Thoracic aorta (tissue), 2 donors: Measurements from ENCODE around the gene CDK5RAP2. TPM values are rescaled to one million over a fixed set of nuclear protein-coding genes. Genes with fewer than 3 reads are reported as not detected.

Source experiments
- ATAC-seq: fragments of 150-250 bp; one replicate; pipeline ENCODE4 v1.8.0; 2017; ENCODE audit warnings: low read depth; ENCODE audit not compliant: insufficient number of reproducible peaks, low FRiP score
- DNase-seq: peaks from one replicate; pipeline ENCODE4 v3.0.0-alpha.2; 2020; ENCODE audit warnings: low spot score
- H3K27ac ChIP-seq, 2 donors: fragments of 200-600 bp; sonication (generic); 1 replicate in 1 of 2; 2 replicates in 1 of 2; pipeline ENCODE4 v1.5.1; 2016; ENCODE audit warnings: mild to moderate bottlenecking in 2 of 2, moderate library complexity in 2 of 2
- H3K27me3 ChIP-seq: fragments of 200-600 bp; sonication (generic); replicated peaks from 2 replicates; pipeline ENCODE4 v1.6.0; 2016; ENCODE audit warnings: mild to moderate bottlenecking; ENCODE audit not compliant: insufficient read depth
- H3K36me3 ChIP-seq: fragments of 200-600 bp; sonication (generic); one replicate; pipeline ENCODE4 v1.5.1; 2016
- H3K4me1 ChIP-seq, 2 donors: fragments of 200-600 bp; sonication (generic); 1 replicate in 1 of 2; 2 replicates in 1 of 2; pipeline versions ENCODE4 v1.5.1 to v1.6.0; 2016; ENCODE audit warnings: low read depth in 2 of 2, mild to moderate bottlenecking in 1 of 2; ENCODE audit not compliant: control insufficient read depth in 1 of 2
- H3K4me3 ChIP-seq: fragments of 200-600 bp; sonication (generic); 2 replicates; pipeline ENCODE4 v1.5.1; 2016; ENCODE audit warnings: mild to moderate bottlenecking
- H3K9me3 ChIP-seq: fragments of 200-600 bp; sonication (generic); 2 replicates; pipeline ENCODE4 v1.5.1; 2016
- total RNA-seq, 2 donors: library from RNA; depleted of rRNA; stranded (reverse); fragments of >200 nt; gene quantifications; one replicate each; pipeline versions ENCODE4 v1.1.0 to v1.2.3, GENCODE V29; 2016
- TF ChIP-seq, protein P1 (sequence below): fragments of 200-600 bp; sonication (generic); IDR thresholded peaks from one replicate; pipeline ENCODE4 v1.5.1; 2019; ENCODE audit warnings: antibody characterized with exemption

CDK5RAP2 gene
- total RNA-seq, 2 donors from 2014 or later: 67.8 to 132 TPM

- Histone ChIP-seq H3K36me3 (peaks cover 8% of the 10 kb centered on the region), H3K4me3 (no peak overlapping the region), H3K27me3 (no peaks in the 10 kb centered on the region), H3K9me3 (no peaks in the 10 kb centered on the region), H3K27ac (peak overlapping the region in 1 of 2 donors; percentile 16), H3K4me1 (peaks cover 5 to 30% of the 10 kb centered on the region in 2 donors)
- ATAC-seq: no peak
- TF ChIP-seq, protein P1, sequence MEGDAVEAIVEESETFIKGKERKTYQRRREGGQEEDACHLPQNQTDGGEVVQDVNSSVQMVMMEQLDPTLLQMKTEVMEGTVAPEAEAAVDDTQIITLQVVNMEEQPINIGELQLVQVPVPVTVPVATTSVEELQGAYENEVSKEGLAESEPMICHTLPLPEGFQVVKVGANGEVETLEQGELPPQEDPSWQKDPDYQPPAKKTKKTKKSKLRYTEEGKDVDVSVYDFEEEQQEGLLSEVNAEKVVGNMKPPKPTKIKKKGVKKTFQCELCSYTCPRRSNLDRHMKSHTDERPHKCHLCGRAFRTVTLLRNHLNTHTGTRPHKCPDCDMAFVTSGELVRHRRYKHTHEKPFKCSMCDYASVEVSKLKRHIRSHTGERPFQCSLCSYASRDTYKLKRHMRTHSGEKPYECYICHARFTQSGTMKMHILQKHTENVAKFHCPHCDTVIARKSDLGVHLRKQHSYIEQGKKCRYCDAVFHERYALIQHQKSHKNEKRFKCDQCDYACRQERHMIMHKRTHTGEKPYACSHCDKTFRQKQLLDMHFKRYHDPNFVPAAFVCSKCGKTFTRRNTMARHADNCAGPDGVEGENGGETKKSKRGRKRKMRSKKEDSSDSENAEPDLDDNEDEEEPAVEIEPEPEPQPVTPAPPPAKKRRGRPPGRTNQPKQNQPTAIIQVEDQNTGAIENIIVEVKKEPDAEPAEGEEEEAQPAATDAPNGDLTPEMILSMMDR: no peak
- DNase-seq: no peak
Measured at GRCh38 chr9:120475341-120475740, 104.6 kb downstream of the CDK5RAP2 start.

- no peak for ATAC-seq
- Histone ChIP-seq H3K4me1 (peaks cover 5 to 30% of the 10 kb centered on the region in 2 donors), H3K9me3 (no peaks in the 10 kb centered on the region), H3K27me3 (no peaks in the 10 kb centered on the region), H3K36me3 (peaks cover 8% of the 10 kb centered on the region), H3K4me3 (no peak overlapping the region), H3K27ac (peak overlapping the region in 1 of 2 donors; percentile 16)
- DNase-seq: no peak
- TF ChIP-seq, protein P1: no peak
Measured at GRCh38 chr9:120474591-120475243, 105.2 kb downstream of the CDK5RAP2 start.

GRCh38 chr9:120473608-120474007 lies 106.4 kb downstream of the CDK5RAP2 start:
- Histone ChIP-seq H3K27me3 (no peaks in the 10 kb centered on the region), H3K9me3 (no peaks in the 10 kb centered on the region), H3K36me3 (peaks cover 8% of the 10 kb centered on the region), H3K4me3 (no peak overlapping the region), H3K4me1 (peaks cover 5 to 22% of the 10 kb centered on the region in 2 donors), H3K27ac (peak overlapping the region in 1 of 2 donors; percentile 16)
- DNase-seq (no peak), ATAC-seq (no peak)
- TF ChIP-seq, protein P1: no peak

- Histone ChIP-seq H3K9me3 (no peaks in the 10 kb centered on the region), H3K4me1 (peaks cover 14 to 20% of the 10 kb centered on the region in 2 donors), H3K36me3 (peaks cover 6% of the 10 kb centered on the region), H3K4me3 (no peak overlapping the region), H3K27ac (no peak overlapping the region), H3K27me3 (no peaks in the 10 kb centered on the region)
- TF ChIP-seq, protein P1: no peak
- ATAC-seq (no peak), DNase-seq (no peak)
Measured at GRCh38 chr9:120465685-120466407, 114.1 kb downstream of the CDK5RAP2 start.

DNA sequence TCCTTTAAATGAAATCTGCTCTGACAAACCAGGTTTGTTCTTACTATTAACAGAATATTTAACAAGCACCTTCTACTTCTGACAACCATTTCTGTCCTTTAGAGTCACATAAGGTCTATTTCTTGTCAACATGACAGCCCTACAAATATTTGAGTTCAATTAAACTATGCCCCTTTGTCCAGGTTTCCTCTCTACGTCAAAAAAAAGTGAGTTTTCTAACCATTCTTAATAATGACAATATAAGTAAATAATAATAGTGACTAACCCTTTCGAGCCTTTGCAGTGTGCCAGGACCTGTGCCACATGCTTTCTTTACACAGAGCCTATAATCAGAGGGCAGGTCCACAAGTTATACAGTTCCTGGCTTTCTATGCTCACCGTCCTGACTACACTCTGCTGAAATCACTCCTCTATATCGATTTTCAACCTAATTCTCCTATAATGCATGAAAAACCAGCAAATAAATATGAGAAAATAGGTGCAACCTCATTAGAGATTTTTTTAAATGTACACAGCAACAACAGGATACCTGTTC lies 115.0 kb downstream of the CDK5RAP2 start:
- peaks cover 3% of the 10 kb centered on the region for H3K36me3 ChIP-seq
- no peaks in the 10 kb centered on the region for H3K9me3 ChIP-seq
- H3K4me1 ChIP-seq: peaks cover 14 to 20% of the 10 kb centered on the region in 2 donors
- DNase-seq (no peak), ATAC-seq (no peak)
- TF ChIP-seq, protein P1: no peak
- H3K27me3 ChIP-seq: no peaks in the 10 kb centered on the region
- H3K4me3 ChIP-seq: no peak overlapping the region
- H3K27ac ChIP-seq: peak overlapping the region; percentile 13 to 53
